ENCODE results near the gene SOX5.

Gene SOX5

DNA sequence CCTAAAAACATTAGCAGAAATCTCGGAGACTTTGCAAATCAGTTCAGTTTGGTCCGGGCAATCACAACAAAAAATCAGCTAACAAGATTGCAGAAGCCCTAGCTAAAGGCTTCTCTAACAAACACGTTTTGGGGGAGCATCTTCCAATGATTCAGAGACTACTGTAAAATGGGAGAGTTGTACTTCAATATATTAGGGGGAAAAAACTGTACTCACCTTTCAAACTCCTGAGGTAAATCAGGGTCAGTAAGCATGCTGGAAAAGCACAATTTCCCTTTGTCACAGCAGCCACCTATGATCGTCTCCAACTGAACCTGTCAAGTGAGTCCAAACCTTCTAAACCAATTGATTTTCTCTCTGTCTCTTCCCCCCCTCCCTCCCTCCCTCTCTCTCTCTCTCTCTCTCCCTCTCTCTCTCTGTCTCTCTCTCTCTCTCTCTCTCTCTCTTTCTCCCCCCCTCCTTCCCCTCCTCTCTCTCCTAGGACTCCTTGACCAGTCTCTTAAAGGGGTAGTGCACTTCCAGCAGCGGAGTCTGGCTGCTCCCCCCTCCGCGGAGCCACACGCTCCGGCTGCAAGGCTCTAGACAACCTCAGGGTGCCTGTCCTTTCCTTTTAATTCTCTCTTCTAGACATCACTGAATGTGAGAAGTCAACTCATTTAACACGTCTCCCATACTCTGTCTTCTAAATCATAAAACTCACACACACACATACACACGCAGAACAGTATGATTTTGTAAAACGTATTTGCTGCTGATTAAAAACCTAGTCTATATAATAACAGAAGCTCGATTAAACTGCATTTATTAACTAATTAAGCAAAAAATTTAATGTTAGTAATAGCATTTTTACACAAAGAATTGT is at the start of gene SOX5:
Gene SOX5 (minus strand): TSS at position 323 of the 862 bp plus-strand sequence. CDS start 69 bp downstream, at position 254.
- no peak for DNase-seq (ENCODE audit: low read depth)

DNA sequence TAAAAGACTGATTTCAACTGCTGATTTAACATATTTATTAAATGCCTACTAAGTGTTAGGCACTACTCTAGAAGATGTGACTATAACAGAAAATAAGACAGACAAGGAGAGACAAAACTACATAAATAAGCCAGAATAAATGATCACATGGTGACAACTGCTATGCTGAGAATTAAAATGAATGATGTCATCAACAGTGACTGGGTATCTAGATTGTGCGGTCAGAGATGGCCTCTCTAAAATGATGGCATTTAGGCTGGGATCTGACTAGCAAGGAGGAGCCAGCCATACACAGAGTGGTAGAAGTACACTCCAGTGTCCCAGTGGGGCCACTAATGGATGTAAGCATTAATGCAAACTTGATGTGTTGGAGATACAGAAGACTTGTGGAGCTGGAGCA is 37.6 kb upstream of the SOX5 start:
- no peak for DNase-seq (ENCODE audit: low read depth)

GRCh38 chr12:23980826-23981225 is 31.4 kb upstream of the SOX5 start:
- no peak for DNase-seq (ENCODE audit: low read depth)

DNA sequence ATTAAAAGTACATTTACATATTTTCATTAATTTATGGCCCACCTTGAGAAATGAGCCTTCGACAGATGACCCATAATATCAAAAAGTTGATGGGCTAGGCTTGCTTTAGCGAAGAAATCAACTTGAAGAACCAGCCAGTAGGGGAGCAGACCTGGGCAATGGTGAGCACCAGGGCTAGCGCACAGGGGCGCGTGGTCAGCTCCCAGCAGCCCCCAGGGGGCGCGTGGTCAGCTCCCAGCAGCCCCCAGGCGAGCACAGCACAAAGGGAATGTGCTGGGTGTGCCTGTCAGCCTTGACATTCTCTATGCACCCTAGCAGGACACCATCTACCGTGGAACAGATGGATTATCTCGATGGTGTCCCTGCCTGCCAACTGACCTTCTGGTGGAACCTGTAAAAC is 15.3 kb upstream of the SOX5 start:
- no peak for DNase-seq (ENCODE audit: low read depth)

GRCh38 chr12:23959826-23960225 is 10.4 kb upstream of the SOX5 start:
- DNase-seq (ENCODE audit: low read depth) = no peak

- no peak for DNase-seq (ENCODE audit: low read depth)
These were observed 4.9 kb upstream of the SOX5 start for GRCh38 chr12:23954332-23954731.

- no peak for DNase-seq (ENCODE audit: low read depth)
These were observed 2.6 kb upstream of the SOX5 start for GRCh38 chr12:23952071-23952470.

- DNase-seq (ENCODE audit: low read depth) = no peak
These were observed 1.4 kb upstream of the SOX5 start for GRCh38 chr12:23950775-23951451.

- DNase-seq (ENCODE audit: low read depth) = no peak
These were observed 822 bp upstream of the SOX5 start for GRCh38 chr12:23950210-23950774.

DNA sequence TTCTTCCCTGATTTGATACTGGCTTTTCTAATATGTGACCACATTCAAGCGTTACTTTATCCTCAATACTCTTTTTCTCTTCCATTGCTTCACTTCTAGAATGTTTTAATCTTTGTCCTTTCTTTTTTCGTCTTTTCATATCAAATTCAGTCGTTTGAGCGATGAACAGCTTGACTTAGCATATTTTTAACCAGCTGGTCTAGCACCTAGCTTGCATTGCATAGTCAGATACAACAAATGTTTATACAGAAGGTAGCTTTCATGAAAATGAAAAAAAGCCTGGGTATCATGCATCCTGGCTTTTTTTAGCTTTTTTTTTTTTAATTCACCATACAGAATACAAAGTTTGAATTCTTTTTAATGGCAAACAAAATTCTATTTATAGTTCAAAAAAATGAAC is 1.2 kb downstream of the SOX5 start:
- DNase-seq (ENCODE audit: low read depth) = no peak

- DNase-seq (ENCODE audit: low read depth) = no peak
These were observed 2.1 kb downstream of the SOX5 start for GRCh38 chr12:23947395-23947794.

DNA sequence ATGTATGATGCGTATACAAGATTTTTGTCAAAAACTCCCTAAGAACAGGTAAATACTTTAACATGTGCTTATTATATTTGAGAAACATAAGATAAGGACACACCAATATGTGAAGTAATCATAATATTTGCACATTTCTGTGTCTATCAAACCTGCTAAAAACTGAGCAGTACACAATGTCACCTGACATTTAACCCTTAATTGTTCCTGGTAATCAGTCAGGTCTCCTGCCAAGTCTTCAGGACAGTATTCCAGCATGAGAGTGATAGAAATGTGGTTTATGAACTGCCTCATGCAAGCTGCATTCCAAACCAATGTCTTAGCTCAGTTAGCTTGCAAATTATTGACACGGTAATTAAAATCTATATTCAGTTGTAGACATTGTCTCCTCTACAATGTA is 4.2 kb downstream of the SOX5 start:
- no peak for DNase-seq (ENCODE audit: low read depth)

DNA sequence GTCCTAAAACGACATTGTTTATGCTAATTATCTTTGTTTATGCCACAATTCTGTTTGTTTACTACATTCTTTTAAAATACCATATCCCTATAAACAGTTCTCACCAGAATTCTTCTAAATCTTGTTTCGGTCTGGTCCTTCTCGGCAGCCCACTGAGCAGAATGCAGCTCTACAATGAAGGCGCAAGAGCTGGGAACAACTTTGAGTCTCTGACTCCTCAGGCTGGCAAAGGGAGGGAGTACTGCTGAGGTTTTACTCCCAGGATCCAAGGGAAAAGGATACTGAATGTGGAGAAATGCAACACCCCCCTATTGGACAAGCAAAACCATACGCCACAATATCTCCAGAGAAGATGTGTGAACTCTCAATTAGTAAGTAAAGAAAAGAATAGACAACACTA is 5.4 kb downstream of the SOX5 start:
- no peak for DNase-seq (ENCODE audit: low read depth)

DNA sequence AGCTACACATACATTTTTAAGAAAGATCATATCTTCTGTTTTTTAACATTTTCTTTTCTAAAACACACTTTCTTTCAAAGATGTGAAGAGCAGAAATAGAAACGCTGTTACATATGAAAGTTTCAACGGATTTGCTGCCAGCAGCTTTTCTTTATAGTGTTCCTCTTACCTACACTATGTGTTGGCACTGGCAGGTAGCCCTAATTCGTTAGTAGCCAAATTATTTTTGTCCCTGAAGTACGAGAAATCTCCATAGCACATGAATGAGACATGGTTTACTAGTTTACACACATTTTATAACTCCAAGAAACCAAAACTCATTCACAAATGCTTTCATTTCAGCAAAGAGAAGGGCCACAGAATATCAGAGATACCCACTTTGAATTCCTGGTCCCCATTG is 6.6 kb downstream of the SOX5 start:
- no peak for DNase-seq (ENCODE audit: low read depth)

DNA sequence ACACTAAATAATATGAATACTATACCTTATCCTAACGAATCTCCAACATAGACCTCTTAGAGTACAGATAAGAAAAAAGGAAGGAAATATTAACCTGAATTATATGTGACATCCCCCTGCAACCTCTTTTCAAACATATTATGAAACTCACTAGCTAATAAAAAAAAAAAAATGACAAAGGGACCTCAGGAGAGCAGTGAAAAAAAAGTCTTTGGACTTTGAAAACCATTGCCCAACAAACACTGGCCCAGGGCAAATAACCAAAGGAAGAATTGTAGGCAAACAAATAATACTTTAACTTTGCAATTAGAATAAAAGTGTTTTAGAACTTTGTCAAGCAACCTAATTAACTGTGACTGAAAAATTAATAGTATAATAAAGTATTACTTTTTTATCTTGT is 7.7 kb downstream of the SOX5 start:
- DNase-seq (ENCODE audit: low read depth) = no peak

- DNase-seq (ENCODE audit: low read depth) = no peak
These were observed 11.0 kb downstream of the SOX5 start for GRCh38 chr12:23938422-23938821.

GRCh38 chr12:23931176-23931575 is 18.3 kb downstream of the SOX5 start:
- DNase-seq (ENCODE audit: low read depth) = no peak

DNA sequence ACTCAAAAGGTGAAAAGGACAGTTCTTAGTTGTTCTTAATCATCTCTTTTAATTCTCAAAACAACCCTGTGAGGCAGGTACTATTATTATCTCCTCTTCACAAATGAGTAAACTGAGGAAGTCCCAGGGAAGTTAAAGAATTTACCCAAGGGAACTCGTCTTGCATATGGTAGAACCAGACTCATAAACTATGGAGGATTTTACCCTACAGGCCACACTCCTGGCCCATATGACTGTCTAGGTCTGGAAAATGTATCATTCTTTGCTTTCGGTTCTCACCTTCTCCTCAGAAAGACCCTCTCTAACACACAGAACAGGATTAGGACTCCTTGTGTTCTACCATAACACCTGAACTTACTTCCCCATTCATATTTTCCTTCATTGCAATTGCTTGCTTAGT is 18.9 kb downstream of the SOX5 start:
- no peak for DNase-seq (ENCODE audit: low read depth)

DNA sequence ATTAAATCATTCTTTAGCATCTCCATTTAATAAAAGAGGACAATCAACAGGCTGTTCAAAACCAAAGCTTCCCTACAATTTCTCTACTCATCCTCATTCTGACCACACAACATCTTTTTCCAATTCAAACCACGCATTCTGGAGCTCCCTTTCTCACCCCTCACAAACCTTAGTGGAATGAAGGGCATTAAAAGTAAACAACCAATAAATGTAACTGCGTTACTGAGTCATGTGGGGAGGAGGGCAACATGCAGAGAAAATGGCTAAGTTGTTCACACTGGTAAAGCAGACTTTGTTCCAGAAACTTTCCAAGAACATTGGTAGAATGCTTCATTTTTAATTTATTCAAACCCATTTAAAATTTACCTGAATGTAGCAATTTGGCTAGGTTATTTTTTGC is 19.6 kb downstream of the SOX5 start:
- no peak for DNase-seq (ENCODE audit: low read depth)

DNA sequence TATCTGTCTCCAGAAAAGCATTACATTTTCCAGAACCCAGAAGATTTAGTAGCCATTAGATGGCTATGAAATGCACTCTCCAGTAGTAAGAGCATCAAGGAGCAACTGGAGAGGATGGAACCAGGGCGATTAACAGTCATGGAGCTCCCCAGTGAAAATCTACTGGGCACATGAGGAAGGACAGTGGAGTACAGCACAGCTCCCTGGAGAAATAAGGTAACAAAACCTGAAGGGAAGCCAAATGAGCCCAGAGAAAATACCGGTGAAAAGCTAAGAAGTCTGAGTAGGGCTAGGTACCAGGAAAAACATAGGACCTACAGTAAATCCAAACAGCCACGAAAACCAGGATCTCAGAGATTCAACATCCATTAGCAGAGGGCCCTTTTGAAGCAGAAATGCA is 21.6 kb downstream of the SOX5 start:
- no peak for DNase-seq (ENCODE audit: low read depth)

DNA sequence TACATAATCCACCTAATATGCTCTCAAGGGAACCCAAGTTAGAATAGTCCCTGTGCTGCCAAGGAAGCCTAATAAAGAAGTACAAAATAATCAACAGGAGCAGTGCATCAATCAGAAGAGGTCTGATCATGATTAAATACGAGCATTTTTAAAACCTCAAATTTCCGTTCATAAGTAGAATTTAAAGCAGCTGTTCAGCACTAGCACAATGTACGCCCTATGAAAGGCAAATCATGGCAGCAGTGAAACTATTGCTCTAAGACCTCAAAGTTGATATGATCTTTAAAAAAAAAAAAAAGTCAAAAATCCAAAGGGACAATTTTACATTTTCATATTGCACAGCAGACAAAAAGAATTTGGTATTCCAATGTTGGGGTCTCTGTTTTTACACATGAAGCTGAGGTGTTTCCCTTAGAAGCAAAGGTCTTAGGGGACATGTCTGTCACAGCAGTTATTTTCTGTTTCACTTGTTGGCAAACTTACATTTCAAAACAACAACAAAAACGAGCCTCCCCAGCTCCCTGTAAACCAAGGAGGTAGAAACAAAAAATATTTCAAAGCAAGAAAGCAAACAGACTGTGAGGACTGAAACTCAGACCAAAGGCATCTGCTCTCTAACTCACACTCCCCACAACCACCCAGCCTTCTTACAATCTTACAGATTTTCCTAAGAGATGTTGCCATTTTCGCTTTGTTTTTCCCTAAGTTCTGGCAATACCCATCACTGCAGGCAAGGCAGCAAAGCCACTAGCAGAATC is 28.2 kb downstream of the SOX5 start:
- no peak for DNase-seq (ENCODE audit: low read depth)

DNA sequence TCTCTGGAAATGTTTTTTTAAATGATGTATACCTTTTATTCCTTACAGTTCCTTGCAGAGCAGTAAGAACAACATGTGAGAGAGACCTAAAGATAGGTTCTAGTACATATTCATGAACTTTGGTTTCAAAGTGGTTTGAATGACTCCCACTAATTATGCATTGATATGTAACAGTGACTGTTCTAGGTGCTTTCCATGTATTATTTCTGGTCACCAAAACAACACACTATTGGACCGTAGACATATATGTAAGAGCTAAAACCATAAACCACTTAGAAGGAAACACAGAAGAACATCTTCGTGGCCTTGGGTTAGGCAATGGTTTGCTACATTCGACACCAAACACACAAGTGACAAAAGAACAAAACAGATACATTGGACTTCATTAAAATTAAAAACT is 37.9 kb downstream of the SOX5 start:
- no peak for DNase-seq (ENCODE audit: low read depth)

- DNase-seq (ENCODE audit: low read depth) = no peak
These were observed 39.9 kb downstream of the SOX5 start for GRCh38 chr12:23909551-23909950.

Measured in stimulated activated CD8-positive, alpha-beta memory T cell treated with anti-CD3 and anti-CD28 coated beads, Interleukin-12 subunit alpha, Interleukin-12 subunit beta, amount 100 ng/mL, for 1 hour (primary cell).